Dermis blood vessel endothelial cell (primary cell): Measurements from ENCODE around the gene SLC23A3. TPM values are rescaled to one million over a fixed set of nuclear protein-coding genes. Genes with fewer than 3 reads are reported as not detected.
A peak's percentile ranks its signal among the peaks of the same experiment; 100 is the strongest.
"Not testable (repeated sequence)": the region's sequence is repeated elsewhere in the genome, so short reads cannot be mapped to it uniquely, and the experiment has no call there.

ENCODE experiments used
- DNase-seq: peaks from one replicate; pipeline ENCODE4 v3.0.0; 2010
- total RNA-seq: library from RNA; depleted of rRNA; stranded (reverse); fragments of >200 nt; gene quantifications from 2 replicates; pipeline ENCODE4 v1.2.3, GENCODE V29; 2014

The SLC23A3 gene
- total RNA-seq, 1 donor from 2014 or later, result 3.2 TPM

GRCh38 chr2:219204425-219205164 is 34.8 kb upstream of the SLC23A3 start:
- no peak for DNase-seq

DNA sequence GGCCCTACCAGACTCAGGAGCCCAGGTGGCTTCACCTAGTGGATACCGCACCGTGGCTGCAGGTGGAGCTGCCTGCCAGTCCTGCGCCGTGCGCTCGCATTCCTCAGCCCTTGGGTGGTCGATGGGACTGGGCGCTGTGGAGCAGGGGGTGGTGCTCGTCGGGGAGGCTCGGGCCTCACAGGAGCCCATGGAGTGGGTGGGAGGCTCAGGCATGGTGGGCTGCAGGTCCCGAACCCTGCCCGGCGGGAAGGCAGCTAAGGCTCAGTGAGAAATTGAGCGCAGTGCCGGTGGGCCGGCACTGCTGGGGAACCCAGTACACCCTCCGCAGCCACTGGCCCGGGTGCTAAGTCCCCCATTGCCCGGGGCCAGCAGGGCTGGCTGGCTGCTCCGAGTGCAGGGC is 31.5 kb upstream of the SLC23A3 start:
- DNase-seq, result not testable (repeated sequence)

- not testable (repeated sequence) for DNase-seq
Measured at GRCh38 chr2:219200502-219201326, 30.9 kb upstream of the SLC23A3 start.

GRCh38 chr2:219199470-219200211 is 29.8 kb upstream of the SLC23A3 start:
- DNase-seq, result no peak

DNA sequence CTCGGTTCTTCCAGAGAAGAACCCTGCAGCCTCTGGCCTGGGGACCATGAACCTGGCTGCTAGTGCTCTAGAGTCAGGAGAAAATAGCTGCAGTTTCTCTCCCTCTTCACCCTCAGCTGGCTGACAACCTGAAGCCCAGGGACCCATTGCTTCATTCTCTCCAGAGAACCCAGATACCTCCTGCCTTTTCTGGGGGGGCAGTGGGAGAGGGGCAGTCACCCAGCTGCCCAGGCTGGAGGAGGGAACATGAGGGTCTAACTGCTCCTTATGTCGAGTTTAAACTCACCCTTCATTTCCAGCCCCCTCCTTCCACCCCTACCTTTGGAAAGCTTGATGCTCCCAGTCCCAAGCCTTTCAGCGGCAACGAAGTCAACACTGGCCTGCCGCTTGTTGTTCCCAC is 29.1 kb upstream of the SLC23A3 start:
- DNase-seq, result no peak

DNA sequence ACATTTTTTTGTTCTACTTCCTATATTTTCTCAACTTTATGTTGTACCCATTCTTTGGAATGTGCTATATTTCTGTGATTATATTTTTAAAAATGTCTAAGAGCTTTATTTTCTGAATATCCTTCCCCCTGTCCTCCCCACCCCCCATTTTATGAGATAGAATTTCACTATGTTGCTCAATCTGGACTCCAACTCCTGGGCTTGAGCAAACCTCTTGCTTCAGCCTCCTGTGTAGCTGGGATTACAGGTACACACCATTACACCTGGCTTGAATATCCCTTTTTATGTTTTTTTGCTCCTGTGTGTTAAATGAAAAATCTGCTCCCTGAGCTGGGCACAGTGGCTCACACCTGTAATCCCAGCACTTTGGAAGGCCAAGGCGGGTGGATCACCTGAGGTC is 27.6 kb upstream of the SLC23A3 start:
- no peak for DNase-seq

DNA sequence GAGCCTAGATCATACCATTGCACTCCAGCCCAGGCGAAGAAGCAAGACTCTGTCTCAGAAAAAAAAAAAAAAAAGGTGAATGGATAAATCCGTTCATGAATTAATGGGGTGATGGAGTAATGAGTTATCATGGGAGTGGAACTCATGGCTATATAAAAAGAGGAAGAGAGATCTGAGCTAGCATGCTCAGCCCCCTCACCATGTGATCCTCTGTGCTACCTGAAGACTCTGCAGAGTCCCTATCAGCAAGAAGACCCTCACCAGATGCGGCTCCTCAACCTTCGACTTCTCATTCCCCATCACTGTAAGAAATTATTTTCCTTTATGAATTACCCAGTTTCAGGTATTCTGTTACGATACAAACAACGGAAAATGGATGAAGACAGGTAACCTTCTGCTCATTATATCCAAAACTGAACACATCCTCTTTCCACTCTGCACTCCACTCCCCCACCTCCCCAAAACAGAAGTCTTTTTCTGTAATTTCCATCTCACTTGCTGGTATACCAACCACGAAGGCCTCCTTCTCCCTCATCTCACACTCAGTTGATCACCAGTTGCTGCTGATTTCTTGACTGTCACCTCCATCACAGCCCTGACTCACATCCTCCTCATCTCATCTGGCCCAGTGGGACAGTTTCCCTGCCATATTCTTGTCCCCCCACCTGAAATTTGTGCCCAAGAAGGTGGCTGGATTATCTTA is 17.1 kb upstream of the SLC23A3 start:
- no peak for DNase-seq

DNA sequence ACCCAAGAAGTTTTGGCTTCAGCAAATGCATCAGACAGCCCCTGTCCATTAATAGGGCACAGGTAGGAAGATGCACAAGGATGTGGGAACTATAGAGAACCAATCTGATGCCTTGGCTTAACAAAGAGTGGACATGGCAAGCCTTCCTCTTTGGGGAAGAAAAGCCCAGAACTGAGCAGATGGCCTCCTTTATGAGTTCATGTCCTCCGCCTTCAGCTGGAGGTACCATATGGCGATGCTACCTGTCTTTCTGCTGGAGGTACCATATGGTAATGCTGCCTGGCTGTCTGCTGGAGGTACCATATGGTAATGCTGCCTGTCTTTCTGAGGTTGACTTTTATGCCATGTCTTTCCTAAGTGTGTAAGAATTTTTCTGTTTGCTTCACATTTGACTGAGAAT is 14.3 kb upstream of the SLC23A3 start:
- DNase-seq, result no peak

DNA sequence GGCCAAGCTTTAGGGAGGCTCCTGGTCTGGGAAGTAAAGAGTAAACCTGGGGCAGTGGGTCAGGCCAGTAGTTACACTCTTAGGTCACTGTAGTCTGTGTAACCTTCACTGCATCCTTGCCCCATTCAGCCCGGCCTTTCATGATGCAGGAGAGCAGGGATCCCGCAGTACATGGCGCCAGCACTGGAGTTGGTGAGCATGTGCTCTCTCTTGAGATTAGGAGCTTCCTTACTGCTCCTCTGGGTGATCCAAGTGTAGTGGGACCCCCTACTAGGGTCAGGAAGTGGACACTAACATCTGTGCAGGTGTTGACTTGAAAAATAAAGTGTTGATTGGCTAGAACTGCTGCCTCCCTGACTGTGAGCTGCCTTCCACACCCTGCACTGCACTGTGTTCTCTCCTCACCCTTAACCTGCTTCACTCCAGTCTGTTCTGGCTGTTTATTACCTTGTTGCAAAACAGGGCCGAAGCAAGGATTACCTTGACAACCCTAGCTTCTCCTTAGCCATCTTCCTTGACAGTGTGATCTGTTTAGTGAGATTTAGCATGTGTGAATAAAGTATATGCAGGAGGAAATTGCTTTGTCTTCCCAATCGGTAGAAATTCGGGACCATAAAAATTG is 13.4 kb upstream of the SLC23A3 start:
- DNase-seq, result no peak

- no peak for DNase-seq
Measured at GRCh38 chr2:219182331-219183150, 12.7 kb upstream of the SLC23A3 start.

DNA sequence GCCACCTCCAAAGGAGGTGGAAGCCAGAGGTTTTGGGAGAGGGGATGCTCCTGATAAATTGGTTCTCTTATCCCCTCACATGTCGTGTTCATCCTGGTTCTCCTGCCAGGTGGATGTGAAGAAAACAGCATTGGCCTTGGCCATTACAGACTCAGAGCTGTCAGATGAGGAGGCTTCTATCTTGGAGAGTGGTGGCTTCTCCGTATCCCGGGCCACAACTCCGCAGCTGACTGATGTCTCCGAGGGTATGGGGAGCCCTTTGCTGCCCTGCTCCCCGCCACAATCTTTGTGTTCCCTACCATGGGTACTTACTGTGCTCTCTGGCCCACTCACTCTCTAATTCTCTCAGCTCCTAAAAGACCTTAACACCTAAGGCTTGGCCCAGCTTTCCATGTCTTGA is 11.7 kb upstream of the SLC23A3 start:
- no peak for DNase-seq

DNA sequence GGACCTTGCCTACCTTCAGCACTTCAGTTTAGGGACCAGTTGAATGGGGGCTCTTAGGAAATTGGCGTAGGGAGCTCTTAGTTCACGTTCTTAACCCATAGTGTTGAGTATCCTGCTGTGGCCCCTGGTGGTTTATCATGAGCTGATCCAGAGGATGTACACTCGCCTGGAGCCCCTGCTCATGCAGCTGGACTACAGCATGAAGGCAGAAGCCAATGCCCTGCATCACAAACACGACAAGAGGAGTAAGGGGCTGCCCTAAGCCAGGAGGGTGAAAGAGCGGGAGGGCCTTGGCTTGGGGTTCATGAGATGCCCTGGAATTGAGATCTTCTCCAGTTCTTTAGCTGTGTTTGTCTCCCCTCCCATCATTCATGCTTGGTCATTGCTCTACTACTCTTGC is 11.1 kb upstream of the SLC23A3 start:
- no peak for DNase-seq

- no peak for DNase-seq
Measured at GRCh38 chr2:219179601-219180465, 10.0 kb upstream of the SLC23A3 start.

- peak; percentile 54 for DNase-seq
Measured at GRCh38 chr2:219178377-219179175, 8.7 kb upstream of the SLC23A3 start.

GRCh38 chr2:219177552-219178376 is 7.9 kb upstream of the SLC23A3 start, which contains the start of gene RETREG2:
Gene RETREG2, plus strand, starts transcription at chr2:219178275. Its CDS starts 78 bp downstream, at chr2:219178353.
- peak; percentile 94 for DNase-seq

- DNase-seq, result peak; percentile 85
Measured at GRCh38 chr2:219176818-219177551, 7.2 kb upstream of the SLC23A3 start, which contains the start of gene CNPPD1. Gene CNPPD1, minus strand, starts transcription at chr2:219176925. Its CDS starts 97 bp downstream, at chr2:219176828.
